GM12801 (cell line): ENCODE measurements around the gene SLC26A8.

ENCODE experiments used
- TF ChIP-seq, protein P1 (sequence below): IDR thresholded peaks from one replicate; pipeline ENCODE4 v1.5.1; 2011; ENCODE audit warnings: control low read depth; ENCODE audit not compliant: insufficient read length; ENCODE audit errors: extremely low read depth

The SLC26A8 gene

DNA sequence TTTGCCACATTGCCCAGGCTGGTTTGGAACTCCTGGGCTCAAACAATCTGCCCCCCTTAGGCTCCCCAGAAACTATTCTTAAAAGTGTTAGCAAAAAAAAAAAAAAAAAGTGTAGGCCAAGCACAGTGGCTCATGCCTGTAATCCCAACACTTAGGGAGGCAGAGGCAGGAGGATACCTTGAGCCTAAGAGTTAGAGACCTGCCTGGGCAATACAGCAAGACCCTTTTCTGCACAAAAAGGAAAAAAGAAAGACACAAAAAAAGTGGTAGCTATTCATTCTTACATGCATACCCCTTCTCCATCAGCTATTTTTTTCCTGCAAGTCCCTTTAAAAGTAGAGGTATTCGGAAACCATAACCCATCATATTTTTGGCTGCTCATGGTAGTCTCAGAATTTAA, 100.3 kb downstream of the SLC26A8 start:
- TF ChIP-seq, protein P1, sequence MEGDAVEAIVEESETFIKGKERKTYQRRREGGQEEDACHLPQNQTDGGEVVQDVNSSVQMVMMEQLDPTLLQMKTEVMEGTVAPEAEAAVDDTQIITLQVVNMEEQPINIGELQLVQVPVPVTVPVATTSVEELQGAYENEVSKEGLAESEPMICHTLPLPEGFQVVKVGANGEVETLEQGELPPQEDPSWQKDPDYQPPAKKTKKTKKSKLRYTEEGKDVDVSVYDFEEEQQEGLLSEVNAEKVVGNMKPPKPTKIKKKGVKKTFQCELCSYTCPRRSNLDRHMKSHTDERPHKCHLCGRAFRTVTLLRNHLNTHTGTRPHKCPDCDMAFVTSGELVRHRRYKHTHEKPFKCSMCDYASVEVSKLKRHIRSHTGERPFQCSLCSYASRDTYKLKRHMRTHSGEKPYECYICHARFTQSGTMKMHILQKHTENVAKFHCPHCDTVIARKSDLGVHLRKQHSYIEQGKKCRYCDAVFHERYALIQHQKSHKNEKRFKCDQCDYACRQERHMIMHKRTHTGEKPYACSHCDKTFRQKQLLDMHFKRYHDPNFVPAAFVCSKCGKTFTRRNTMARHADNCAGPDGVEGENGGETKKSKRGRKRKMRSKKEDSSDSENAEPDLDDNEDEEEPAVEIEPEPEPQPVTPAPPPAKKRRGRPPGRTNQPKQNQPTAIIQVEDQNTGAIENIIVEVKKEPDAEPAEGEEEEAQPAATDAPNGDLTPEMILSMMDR: no peak

DNA sequence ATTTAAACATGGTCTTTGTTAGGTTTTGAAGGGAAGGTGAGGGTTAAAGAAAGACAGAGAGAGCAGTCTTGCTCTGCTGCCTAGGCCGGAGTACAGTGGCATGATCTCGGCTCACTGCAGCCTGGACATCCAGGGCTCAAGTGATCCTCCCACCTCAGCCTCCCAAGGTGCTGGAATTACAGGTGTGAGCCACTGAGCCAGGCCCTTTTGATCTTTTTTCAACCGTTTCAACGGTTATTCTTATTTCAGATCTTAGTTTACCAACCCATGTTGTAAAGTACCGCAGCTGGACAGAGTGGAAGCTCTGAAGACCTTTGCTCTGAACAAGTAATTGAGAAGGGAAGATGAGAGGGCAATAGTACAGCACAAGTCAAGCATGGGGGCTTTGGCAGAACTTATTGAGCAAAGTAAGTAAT, 102.3 kb downstream of the SLC26A8 start:
- TF ChIP-seq, protein P1: no peak

DNA sequence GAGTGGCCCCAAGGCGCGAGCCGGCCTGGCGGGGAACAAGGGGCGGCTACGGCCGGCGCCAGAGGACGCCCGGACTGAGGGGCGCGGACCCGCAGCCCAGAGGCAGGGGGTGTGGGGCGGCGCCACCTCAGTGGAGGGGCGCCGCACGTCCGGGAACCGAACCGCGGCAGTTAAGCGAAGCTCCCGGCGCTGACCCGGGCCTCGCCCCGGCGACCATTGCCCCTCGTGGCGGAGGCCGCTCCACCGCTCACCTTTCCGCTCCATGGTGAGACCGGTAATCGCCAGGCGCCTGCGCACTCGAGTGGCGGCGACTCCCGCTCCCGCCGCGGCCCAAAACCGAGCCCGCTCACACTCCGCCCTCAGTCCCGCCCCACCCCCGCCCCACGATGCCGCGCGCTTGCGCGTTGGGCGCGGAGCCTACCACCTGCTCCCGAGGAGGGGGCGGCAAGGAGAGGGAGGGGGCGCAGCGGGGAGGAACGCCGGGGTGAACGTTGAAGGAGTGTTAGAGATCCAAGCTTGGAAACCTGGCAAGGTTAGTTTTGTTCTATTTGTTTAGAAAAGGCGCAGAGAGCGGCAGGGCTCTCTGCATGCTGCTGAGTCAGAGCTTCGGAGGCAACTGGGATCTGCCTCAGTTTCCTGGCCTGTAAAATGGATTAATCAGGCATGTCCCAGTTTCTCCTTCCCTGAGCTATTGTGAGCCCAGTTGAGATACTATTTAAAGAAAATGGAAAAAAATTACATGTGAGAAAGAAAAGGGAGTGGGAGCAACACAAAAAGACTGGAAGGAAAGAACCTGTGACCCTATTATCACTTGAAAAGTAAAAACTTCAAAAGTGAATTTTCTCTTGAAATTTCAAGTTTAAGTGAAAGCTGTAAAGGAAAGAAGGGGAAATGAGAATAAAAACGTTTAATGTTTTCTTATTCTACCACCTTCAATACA, 103.4 kb downstream of the SLC26A8 start, which contains the start of gene SRPK1:
SRPK1 (minus strand) TSS at position 306 of the 940 bp plus-strand sequence; CDS start at position 264, 42 bp downstream.
- TF ChIP-seq, protein P1: no peak

DNA sequence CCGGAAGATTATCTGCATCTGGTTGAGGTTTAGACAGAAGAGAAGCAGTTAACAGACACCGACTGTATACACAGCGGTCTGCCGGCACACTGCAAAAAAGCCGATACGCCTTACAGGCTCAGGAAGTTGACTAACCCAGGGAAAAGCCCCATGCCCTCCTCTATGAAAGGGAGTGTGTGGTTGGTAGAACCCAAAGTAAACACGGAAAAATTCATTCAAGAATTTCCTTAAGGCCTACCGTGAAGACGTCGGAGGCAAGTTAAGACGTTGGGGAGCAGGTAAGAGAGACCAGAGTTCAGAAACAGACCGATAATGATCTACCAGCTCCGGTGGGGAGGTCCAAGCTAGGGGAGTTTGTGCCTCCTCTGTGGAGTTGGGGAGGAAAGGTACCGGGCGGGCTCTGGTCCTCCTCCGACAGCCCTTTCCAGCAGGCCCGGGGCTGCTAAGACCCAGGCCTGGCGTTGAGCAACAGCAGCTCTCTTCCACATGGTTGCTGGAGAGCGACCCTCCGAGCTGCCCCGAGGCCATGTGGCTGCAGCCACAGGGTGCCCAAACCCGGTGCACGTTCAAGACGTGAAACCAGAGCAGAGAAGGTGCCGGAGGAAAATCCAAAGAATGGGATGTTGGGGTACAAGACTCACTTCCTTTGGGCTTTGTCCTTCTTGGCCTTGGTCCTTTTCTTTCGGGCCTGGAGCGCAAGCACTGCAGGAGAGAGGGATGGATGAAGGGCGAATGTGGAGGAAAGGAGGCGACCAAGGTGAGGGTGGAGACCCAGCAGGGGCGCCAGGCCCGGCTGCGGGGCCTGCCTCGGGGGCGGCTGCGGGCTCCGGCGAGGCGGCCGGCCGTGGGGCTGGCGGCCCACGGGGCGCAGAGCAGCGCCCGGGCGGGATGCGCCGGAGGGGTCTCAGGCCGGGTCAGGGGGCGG, 104.4 kb downstream of the SLC26A8 start:
- TF ChIP-seq, protein P1: no peak

DNA sequence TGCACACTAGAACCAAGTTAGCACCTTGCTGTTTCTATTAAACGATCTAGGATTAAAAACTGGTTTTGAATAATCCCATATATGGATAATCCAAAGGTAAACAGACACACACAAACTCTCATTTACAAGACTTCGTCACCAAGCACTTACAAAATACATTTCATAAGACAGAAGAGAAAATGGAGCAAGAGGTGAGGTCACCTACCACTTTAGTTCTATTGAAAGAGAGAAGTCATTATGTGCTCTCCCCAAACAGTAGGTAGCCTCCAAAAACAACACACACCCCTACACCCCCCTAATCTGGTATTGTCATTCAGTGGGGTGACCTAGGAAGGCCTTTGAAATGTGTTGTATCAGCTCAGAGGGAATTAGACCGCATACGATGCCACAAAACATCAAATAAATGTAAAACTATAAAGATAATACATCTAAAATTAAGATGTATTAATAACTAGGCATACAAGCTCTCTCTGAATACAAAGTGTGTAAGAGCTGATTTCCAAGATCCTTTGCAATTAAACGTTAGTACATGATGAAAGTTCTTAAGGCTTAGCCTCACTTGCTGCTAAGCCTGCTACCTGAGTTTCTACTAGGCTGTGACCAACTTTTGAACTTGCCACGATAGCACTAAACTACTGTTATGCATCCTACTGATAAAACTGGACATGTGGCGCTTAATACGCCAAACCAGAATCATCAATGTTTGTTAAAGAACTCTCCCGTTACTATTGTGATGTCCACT, 105.2 kb downstream of the SLC26A8 start:
- TF ChIP-seq, protein P1: no peak

DNA sequence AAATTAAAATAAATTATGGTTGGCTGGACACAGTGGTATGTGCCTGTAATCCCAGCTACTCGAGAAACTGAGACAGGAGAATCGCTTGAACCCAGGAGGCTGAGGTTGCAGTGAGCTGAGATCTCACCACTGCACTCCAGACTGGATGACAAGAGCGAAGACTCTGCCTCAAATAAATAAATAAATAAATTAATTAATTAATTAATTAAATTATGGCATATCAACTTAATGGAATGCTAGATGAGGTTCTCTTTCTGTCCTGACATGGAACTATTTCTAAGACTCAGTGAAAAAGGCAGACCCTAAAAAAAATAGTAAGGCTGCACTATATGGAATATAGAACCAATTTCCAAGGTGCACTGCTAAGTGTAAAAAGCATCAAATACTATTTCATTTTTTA, 108.4 kb downstream of the SLC26A8 start:
- TF ChIP-seq, protein P1: no peak
